Right atrium auricular region (tissue), 2 donors: ENCODE data around the gene ZFYVE28. TPM values are rescaled to one million over a fixed set of nuclear protein-coding genes. Genes with fewer than 3 reads are reported as not detected.
A peak's percentile ranks its signal among the peaks of the same experiment; 100 is the strongest.

ENCODE experiments used
- DNase-seq: peaks from one replicate; pipeline ENCODE4 v3.0.0-alpha.2; 2019; ENCODE audit warnings: low spot score
- H3K27ac ChIP-seq, 2 donors: fragments of 200-600 bp; sonication (generic); 1 replicate in 1 of 2; 2 replicates in 1 of 2; pipeline ENCODE4 v1.5.1; 2016 to 2019
- H3K27me3 ChIP-seq, 2 donors: fragments of 200-600 bp; sonication (generic); one replicate each; pipeline versions ENCODE4 v1.5.1 to v1.6.0; 2017 to 2019
- H3K36me3 ChIP-seq: fragments of 200-600 bp; sonication (generic); one replicate; pipeline ENCODE4 v1.5.1; 2016
- H3K4me1 ChIP-seq, 2 donors: fragments of 200-600 bp; sonication (generic); one replicate each; pipeline versions ENCODE4 v1.5.1 to v1.6.0; 2017 to 2019
- H3K4me3 ChIP-seq, 2 donors: fragments of 200-600 bp; sonication (generic); 1 replicate in 1 of 2; 2 replicates in 1 of 2; pipeline ENCODE4 v1.5.1; 2017 to 2019; ENCODE audit warnings: mild to moderate bottlenecking in 1 of 2, moderate library complexity in 1 of 2
- H3K9me3 ChIP-seq, 2 donors: fragments of 200-600 bp; sonication (generic); one replicate each; pipeline ENCODE4 v1.5.1; 2019
- CTCF ChIP-seq, 2 donors: fragments of 200-600 bp; sonication (generic); IDR thresholded peaks; one replicate each; pipeline ENCODE4 v1.5.1; 2019; ENCODE audit warnings: antibody characterized with exemption in 2 of 2
- total RNA-seq, 2 donors: library from RNA; depleted of rRNA; stranded (reverse); fragments of >200 nt; gene quantifications; one replicate each; pipeline ENCODE4 v1.1.0, GENCODE V29; 2016

The ZFYVE28 gene
- total RNA-seq, 2 donors from 2014 or later = 3.4 to 6.0 TPM

GRCh38 chr4:2333356-2333841, 85.0 kb downstream of the ZFYVE28 start:
- Histone ChIP-seq H3K9me3 (peaks cover 0 to 14% of the 10 kb centered on the region in 2 donors), H3K4me3 (no peak overlapping the region)

GRCh38 chr4:2332976-2333319, 85.5 kb downstream of the ZFYVE28 start:
- no peaks in the 10 kb centered on the region for H3K27me3 ChIP-seq
- no peak for DNase-seq
- H3K4me3 ChIP-seq = no peak overlapping the region

More at GRCh38 chr4:2333356-2333841, 85.0 kb downstream of the ZFYVE28 start:
- Histone ChIP-seq H3K36me3 (no peaks in the 10 kb centered on the region), H3K27ac (no peak overlapping the region), H3K4me1 (no peaks in the 10 kb centered on the region), H3K27me3 (no peaks in the 10 kb centered on the region)
- no peak for TF ChIP-seq CTCF (IDR thresholded peaks at IDR 0.05)
- peak; percentile 32 for DNase-seq

GRCh38 chr4:2332201-2332975, 86.1 kb downstream of the ZFYVE28 start:
- TF ChIP-seq CTCF (IDR thresholded peaks at IDR 0.05) = no peak
- H3K9me3 ChIP-seq = peaks cover 4 to 24% of the 10 kb centered on the region in 2 donors

More at GRCh38 chr4:2332976-2333319, 85.5 kb downstream of the ZFYVE28 start:
- H3K27ac ChIP-seq = no peak overlapping the region
- H3K4me1 ChIP-seq = no peaks in the 10 kb centered on the region
- H3K36me3 ChIP-seq = no peaks in the 10 kb centered on the region
- no peak for TF ChIP-seq CTCF (IDR thresholded peaks at IDR 0.05)
- H3K9me3 ChIP-seq = peaks cover 0 to 19% of the 10 kb centered on the region in 2 donors

GRCh38 chr4:2331519-2332200, 86.8 kb downstream of the ZFYVE28 start:
- Histone ChIP-seq H3K27me3 (no peaks in the 10 kb centered on the region), H3K4me1 (no peaks in the 10 kb centered on the region), H3K4me3 (no peak overlapping the region), H3K9me3 (peaks cover 4 to 32% of the 10 kb centered on the region in 2 donors), H3K27ac (no peak overlapping the region), H3K36me3 (no peaks in the 10 kb centered on the region)
- no peak for DNase-seq
- TF ChIP-seq CTCF (IDR thresholded peaks at IDR 0.05) = no peak

More at GRCh38 chr4:2332201-2332975, 86.1 kb downstream of the ZFYVE28 start:
- no peaks in the 10 kb centered on the region for H3K4me1 ChIP-seq
- no peaks in the 10 kb centered on the region for H3K36me3 ChIP-seq
- no peaks in the 10 kb centered on the region for H3K27me3 ChIP-seq
- H3K4me3 ChIP-seq = no peak overlapping the region
- no peak overlapping the region for H3K27ac ChIP-seq
- DNase-seq = peak; percentile 34

GRCh38 chr4:2331043-2331420, 87.4 kb downstream of the ZFYVE28 start:
- Histone ChIP-seq H3K27ac (no peak overlapping the region), H3K4me1 (no peaks in the 10 kb centered on the region), H3K27me3 (no peaks in the 10 kb centered on the region), H3K9me3 (peaks cover 4 to 38% of the 10 kb centered on the region in 2 donors), H3K36me3 (no peaks in the 10 kb centered on the region), H3K4me3 (no peak overlapping the region)
- no peak for DNase-seq
- TF ChIP-seq CTCF (IDR thresholded peaks at IDR 0.05) = no peak
